Panc1 (cell line): ENCODE measurements around the gene PHPT1. TPM values are rescaled to one million over a fixed set of nuclear protein-coding genes. Genes with fewer than 3 reads are reported as not detected.
A peak's percentile ranks its signal among the peaks of the same experiment; 100 is the strongest.

Source experiments
- ATAC-seq: fragments of 200-7000 bp; cut with Tn5 transposase; 2 replicates; pipeline ENCODE4 v1.9.1; 2020; ENCODE audit warnings: mild to moderate bottlenecking, moderate library complexity
- BruUV-seq: library from RNA; stranded (reverse); fragments of 400-500 nt; replicated peaks from 2 replicates; lab custom pipeline; 2021; lab: Mats Ljungman, UMichigan
- CTCF ChIA-PET: fragments of 300-600 bp; sonication (Branson Sonifier 250); formaldehyde crosslinking; loops from one replicate; lab custom pipeline; 2022; ENCODE audit warnings: antibody characterized with exemption; lab: Charles Lee
- POLR2A ChIA-PET: fragments of 300-600 bp; sonication (Branson Sonifier 250); formaldehyde crosslinking; loops from one replicate; lab custom pipeline; 2022; ENCODE audit warnings: antibody characterized with exemption; lab: Charles Lee
- DNase-seq: peaks from one replicate; pipeline ENCODE4 v3.0.0-alpha.2; 2010; ENCODE audit warnings: low read depth, low spot score
- H3K27ac ChIP-seq: 2 replicates; pipeline ENCODE4 v1.5.1; 2011; ENCODE audit warnings: mild to moderate bottlenecking, low read length, inconsistent platforms
- H3K27me3 ChIP-seq: fragments of 200-500 bp; sonication (Bioruptor generic); 2 replicates; pipeline ENCODE4 v1.6.0; 2014; ENCODE audit warnings: low read length, inconsistent platforms; ENCODE audit not compliant: control insufficient read depth, insufficient read depth
- H3K36me3 ChIP-seq: fragments of 200-500 bp; sonication (Bioruptor generic); 2 replicates; pipeline ENCODE4 v1.5.1; 2014; ENCODE audit warnings: inconsistent platforms, mild to moderate bottlenecking, low read length, moderate library complexity; ENCODE audit not compliant: control insufficient read depth, insufficient read depth
- H3K4me1 ChIP-seq: 2 replicates; pipeline ENCODE4 v1.5.1; 2011; ENCODE audit warnings: inconsistent platforms, mild to moderate bottlenecking, low read length, moderate library complexity; ENCODE audit not compliant: control insufficient read depth, insufficient read depth
- H3K4me3 ChIP-seq, 2 experiments: 2 replicates each; pipeline ENCODE4 v1.5.1; 2011 to 2012; ENCODE audit warnings: low read depth in 2 of 2, low read length in 2 of 2, mild to moderate bottlenecking in 2 of 2, inconsistent platforms in 1 of 2, moderate library complexity in 1 of 2
- H3K9me3 ChIP-seq: fragments of 200-500 bp; sonication (Bioruptor generic); 2 replicates; pipeline ENCODE4 v1.5.1; 2014; ENCODE audit warnings: low read depth, mild to moderate bottlenecking, inconsistent platforms, low read length, moderate library complexity; ENCODE audit not compliant: control insufficient read depth, insufficient read depth
- CTCF ChIP-seq: fragments of 450-650 bp; IDR thresholded peaks from 2 replicates; pipeline ENCODE4 v1.5.1; 2017; ENCODE audit warnings: mild to moderate bottlenecking
- POLR2AphosphoS5 ChIP-seq: IDR thresholded peaks from 2 replicates; pipeline ENCODE4 v1.6.1; 2012; ENCODE audit warnings: mild to moderate bottlenecking, low read depth, low read length, moderate library complexity
- REST ChIP-seq, 2 experiments: IDR thresholded peaks; 2 replicates each; pipeline ENCODE4 v1.6.1; 2011 to 2012; ENCODE audit warnings: low read depth in 2 of 2, control low read depth in 1 of 2, low read length in 1 of 2, mild to moderate bottlenecking in 1 of 2, moderate library complexity in 1 of 2; ENCODE audit not compliant: insufficient read depth in 1 of 2
- SIN3A ChIP-seq: IDR thresholded peaks from 2 replicates; pipeline ENCODE4 v1.6.1; 2012; ENCODE audit warnings: low read depth, mild to moderate bottlenecking, low read length, moderate library complexity, borderline replicate concordance; ENCODE audit not compliant: insufficient read depth
- TCF7L2 ChIP-seq: IDR thresholded peaks from 2 replicates; pipeline ENCODE4 v1.6.1; 2011; ENCODE audit warnings: mild to moderate bottlenecking, low read depth, low read length, inconsistent platforms
- in situ Hi-C: cut with HindIII; loops from 2 replicates; pipeline ENCODE4 v1.10.0; 2016; ENCODE audit warnings: low sequenced_read_pairs, low pct_unique_long_range_greater_than_20kb
- intact Hi-C: fragments of 100-400 bp; cut with micrococcal nuclease; formaldehyde crosslinking; loops from one replicate; pipeline ENCODE4 v1.10.0; 2022; ENCODE audit not compliant: unreplicated experiment
- total RNA-seq: library from RNA; stranded (reverse); gene quantifications from one replicate; pipeline ENCODE4 v1.2.1, GENCODE V29; 2021; ENCODE audit not compliant: unreplicated experiment

The PHPT1 gene
- total RNA-seq, 1 experiment from 2014 or later: 204 TPM

GRCh38 chr9:136808806-136809158 is 40.4 kb upstream of the PHPT1 start:
- peaks cover 7% of the 10 kb centered on the region for H3K36me3 ChIP-seq
- in situ Hi-C loops: no loop called here

GRCh38 chr9:136814725-136815421 is 34.3 kb upstream of the PHPT1 start:
- in situ Hi-C loops (no loop called here), intact Hi-C loops (no loop called here)
- Histone ChIP-seq H3K36me3 (peaks cover 4% of the 10 kb centered on the region; the same call in 1 of the 2 replicates), H3K4me1 (peaks cover 4% of the 10 kb centered on the region; the same call in 1 of the 2 replicates), H3K27ac (no peak overlapping the region), H3K4me3 (no peak overlapping the region), H3K27me3 (no peaks in the 10 kb centered on the region), H3K9me3 (no peaks in the 10 kb centered on the region)
- POLR2A ChIA-PET: no interaction called here
- DNase-seq: no peak
- BruUV-seq: no TSS peak
- TF ChIP-seq POLR2AphosphoS5 (no peak), REST (IDR thresholded peaks at IDR 0.05; ENCODE audit: insufficient read depth in 1 of 2, low read depth in 2 of 2, low read length in 1 of 2) (no peak)
- CTCF ChIA-PET: no interaction called here
- no peak for ATAC-seq

More at GRCh38 chr9:136808806-136809158, 40.4 kb upstream of the PHPT1 start:
- ChIA-PET POLR2A (interaction anchor here (0.7 kb wide), 1 partner anchor 33 kb away, joined by 4 read pairs; the partner anchor contains the start of gene AJM1), CTCF (no interaction called here)
- Histone ChIP-seq H3K4me1 (peaks cover 17% of the 10 kb centered on the region), H3K27ac (peak overlapping the region; percentile 88), H3K4me3 (peak overlapping the region; percentile 48 to 71), H3K27me3 (no peaks in the 10 kb centered on the region), H3K9me3 (no peaks in the 10 kb centered on the region)
- TF ChIP-seq SIN3A: no peak
- no peak for TF ChIP-seq TCF7L2
- no peak for TF ChIP-seq POLR2AphosphoS5
- no peak for TF ChIP-seq REST (IDR thresholded peaks at IDR 0.05; ENCODE audit: insufficient read depth in 1 of 2, low read depth in 2 of 2, low read length in 1 of 2)
- no peak for TF ChIP-seq CTCF
- BruUV-seq: no TSS peak
- DNase-seq (no peak), ATAC-seq (peak; percentile 17; the same call in 1 of the 2 replicates)
- intact Hi-C loops: no loop called here
